Activated CD4-positive, alpha-beta T cell treated with anti-CD3 and anti-CD28 coated beads for 24 hours (primary cell): Measurements from ENCODE around the gene HLA-DPA1.
"Not testable (repeated sequence)": the region's sequence is repeated elsewhere in the genome, so short reads cannot be mapped to it uniquely, and the experiment has no call there.

Source experiments
- DNase-seq, 2 donors: peaks; one replicate each; pipeline ENCODE4 v3.0.0-alpha.2; 2020; ENCODE audit warnings: low read depth in 2 of 2

HLA-DPA1 gene

GRCh38 chr6:33064723-33065122 is 8.7 kb downstream of the HLA-DPA1 start:
- no peak for DNase-seq

GRCh38 chr6:33063435-33063834 is 10.0 kb downstream of the HLA-DPA1 start:
- DNase-seq: not testable (repeated sequence)

GRCh38 chr6:33061987-33062386 is 11.5 kb downstream of the HLA-DPA1 start:
- DNase-seq: no peak

- no peak for DNase-seq
Observed at GRCh38 chr6:33057222-33058150, 16.0 kb downstream of the HLA-DPA1 start.

- no peak for DNase-seq
Observed at GRCh38 chr6:33053230-33053629, 20.2 kb downstream of the HLA-DPA1 start.

- no peak for DNase-seq
Observed at GRCh38 chr6:33052627-33053026, 20.8 kb downstream of the HLA-DPA1 start.

GRCh38 chr6:33050014-33050810 is 23.2 kb downstream of the HLA-DPA1 start:
- DNase-seq: no peak

GRCh38 chr6:33049323-33050013 is 24.0 kb downstream of the HLA-DPA1 start:
- no peak for DNase-seq

- no peak for DNase-seq
Observed at GRCh38 chr6:33040157-33040556, 33.3 kb downstream of the HLA-DPA1 start.

- DNase-seq: no peak
Observed at GRCh38 chr6:33036535-33036934, 36.9 kb downstream of the HLA-DPA1 start.

- DNase-seq: no peak
Observed at GRCh38 chr6:33034554-33034953, 38.9 kb downstream of the HLA-DPA1 start.

- DNase-seq: no peak
Observed at GRCh38 chr6:33030245-33030644, 43.2 kb downstream of the HLA-DPA1 start.

GRCh38 chr6:33029328-33030184 is 43.9 kb downstream of the HLA-DPA1 start:
- no peak for DNase-seq

GRCh38 chr6:33028220-33028849 is 45.1 kb downstream of the HLA-DPA1 start:
- no peak for DNase-seq

- no peak for DNase-seq
Observed at GRCh38 chr6:33024521-33024920, 48.9 kb downstream of the HLA-DPA1 start.

GRCh38 chr6:33023536-33023935 is 49.9 kb downstream of the HLA-DPA1 start:
- no peak for DNase-seq

- no peak for DNase-seq
Observed at GRCh38 chr6:33021917-33022316, 51.5 kb downstream of the HLA-DPA1 start.

GRCh38 chr6:33019372-33019771 is 54.1 kb downstream of the HLA-DPA1 start:
- no peak for DNase-seq

- DNase-seq: no peak
Observed at GRCh38 chr6:33018904-33019303, 54.5 kb downstream of the HLA-DPA1 start.

- no peak for DNase-seq
Observed at GRCh38 chr6:33018418-33018817, 55.0 kb downstream of the HLA-DPA1 start.
